Measurements from ENCODE around the gene SIT1.
"Not testable (repeated sequence)": the region's sequence is repeated elsewhere in the genome, so short reads cannot be mapped to it uniquely, and the experiment has no call there.

Gene SIT1

DNA sequence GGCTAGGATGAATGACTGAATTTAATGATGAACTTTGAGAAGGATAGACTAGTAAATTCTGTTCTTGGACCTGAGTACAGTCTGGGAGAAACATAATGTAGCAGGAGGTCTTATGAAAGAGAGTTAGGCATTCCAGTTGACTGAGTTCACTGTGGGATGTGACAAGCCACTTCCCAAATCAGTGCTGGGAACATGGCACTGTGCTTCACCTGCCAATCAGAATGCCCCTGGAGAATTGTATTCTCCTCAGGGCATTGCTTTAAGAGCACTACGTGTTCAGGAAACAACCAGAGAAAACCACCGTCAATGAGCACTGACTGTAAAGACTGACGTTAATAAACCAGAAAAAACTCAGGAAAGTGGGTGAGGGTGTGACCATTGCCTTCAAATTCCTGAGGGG, 8.6 kb upstream of the SIT1 start:
- no peak for DNase-seq

DNA sequence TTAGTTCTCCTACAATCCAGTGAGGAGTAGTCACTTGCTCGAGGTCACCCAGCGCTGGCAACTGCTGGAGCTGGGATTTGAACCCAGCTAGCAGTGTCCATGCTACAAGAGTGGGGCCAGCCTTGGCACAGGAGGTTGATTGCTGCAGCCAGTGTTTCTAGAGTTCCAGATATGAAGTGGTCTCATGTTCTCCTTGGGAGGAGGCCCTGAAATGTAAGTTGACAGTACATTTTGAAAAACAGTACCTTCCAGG, 8.2 kb upstream of the SIT1 start:
- DNase-seq: peak in 1 of 14 donors; percentile 57

DNA sequence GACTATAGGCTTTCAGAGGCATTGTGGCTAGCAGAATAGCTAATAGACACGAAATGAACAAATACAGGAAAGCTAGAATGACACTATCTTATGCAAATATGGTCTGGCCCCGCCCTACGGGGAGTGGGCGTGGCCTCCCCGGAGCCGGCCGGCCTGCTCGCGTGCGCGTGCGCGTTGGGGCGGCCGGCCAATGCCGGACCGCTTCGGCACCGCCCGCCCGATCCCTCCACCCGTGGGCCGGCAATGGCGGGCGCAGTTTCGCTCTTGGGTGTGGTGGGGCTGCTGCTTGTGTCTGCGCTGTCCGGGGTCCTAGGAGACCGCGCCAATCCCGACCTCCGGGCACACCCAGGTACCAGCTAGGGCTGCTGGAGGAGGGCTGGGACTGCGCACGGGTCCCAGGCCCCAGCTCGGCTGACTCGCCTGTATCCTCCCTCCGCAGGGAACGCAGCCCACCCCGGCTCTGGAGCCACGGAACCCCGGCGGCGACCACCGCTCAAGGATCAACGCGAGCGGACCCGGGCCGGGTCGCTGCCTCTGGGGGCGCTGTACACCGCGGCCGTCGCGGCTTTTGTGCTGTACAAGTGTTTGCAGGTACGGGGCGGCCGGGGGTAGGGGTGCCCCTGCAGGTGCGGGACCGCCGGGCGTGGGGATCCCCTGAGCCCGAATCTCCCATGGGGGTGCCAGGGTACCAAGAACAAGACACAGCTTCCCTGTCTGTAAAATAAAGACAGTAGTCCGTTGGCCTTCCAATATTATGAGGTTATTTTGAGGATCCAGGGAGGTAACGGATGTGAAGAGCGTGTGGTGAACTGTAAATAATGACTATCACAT, 7.6 kb upstream of the SIT1 start, which contains the start of gene CCDC107:
Gene CCDC107, plus strand, starts transcription at position 156 of the 831 bp plus-strand sequence. Its CDS starts 88 bp downstream, at position 244.
- DNase-seq: peak in 13 of 14 donors; percentile 31 to 96 (median 84)

DNA sequence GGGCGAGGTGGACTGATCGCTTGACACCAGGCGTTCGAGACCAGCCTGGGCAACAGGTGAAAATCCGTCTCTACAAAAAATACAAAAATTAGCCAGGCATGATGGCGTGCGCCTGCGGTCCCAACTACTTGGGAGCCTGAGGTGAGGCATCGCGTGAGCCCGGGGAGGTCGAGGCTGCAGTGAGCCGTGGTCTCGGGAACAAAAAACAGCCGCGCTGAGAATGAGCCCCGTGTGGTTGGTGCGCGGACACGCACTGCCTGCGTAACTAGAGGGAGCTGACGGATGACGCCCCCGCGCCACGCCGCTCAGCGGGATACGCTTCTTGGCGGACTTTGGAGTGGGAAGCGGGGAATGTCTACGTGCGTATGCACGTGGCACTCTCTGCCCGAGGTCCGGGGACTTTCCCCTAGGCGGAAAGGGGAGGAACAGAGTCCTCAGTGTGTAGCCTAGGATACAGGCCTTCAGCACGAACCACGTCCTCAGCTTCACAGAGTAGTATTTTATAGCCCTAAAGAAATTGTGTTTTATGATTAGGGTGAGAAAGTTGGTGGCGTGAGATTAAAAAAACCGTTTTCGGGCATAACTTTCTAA, 6.9 kb upstream of the SIT1 start, which contains the start of gene RMRP:
Gene RMRP, minus strand, starts transcription at position 474 of the 591 bp plus-strand sequence.
- DNase-seq: peak; percentile 40 to 99 (median 90)

DNA sequence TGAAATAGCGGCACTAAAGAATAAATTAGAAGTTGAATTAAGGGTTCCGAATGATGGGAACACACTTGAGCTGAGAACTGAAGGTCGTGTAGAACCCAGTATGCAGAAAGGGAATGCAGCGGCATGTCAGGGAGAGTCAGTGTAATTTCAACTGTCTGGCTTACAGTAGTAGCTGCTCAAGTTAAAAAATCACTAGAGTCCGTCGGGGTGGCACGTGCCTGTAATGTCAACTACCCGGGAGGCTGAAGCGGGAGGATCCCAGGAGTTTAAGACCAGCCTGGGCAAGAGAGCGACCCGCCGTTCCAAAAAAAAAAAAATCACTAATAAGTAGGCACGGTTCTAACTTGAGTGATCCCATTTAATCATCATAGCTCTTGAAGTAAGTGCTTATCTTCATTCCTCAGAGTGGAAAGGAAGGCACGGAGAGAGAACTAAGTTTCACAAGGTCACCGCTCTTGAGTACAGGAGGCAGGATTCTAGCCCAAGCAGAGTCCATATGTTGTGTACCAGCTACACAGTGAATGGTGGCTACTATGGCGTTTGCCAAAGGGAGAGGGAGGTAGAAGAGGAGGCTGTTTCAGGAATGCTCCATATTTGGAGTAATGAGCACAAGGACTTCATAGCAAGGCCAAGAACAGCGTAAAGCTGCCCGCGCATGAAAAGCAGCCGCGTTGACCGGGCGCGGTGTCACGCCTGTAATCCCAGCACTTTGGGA, 6.3 kb upstream of the SIT1 start:
- DNase-seq: no peak

DNA sequence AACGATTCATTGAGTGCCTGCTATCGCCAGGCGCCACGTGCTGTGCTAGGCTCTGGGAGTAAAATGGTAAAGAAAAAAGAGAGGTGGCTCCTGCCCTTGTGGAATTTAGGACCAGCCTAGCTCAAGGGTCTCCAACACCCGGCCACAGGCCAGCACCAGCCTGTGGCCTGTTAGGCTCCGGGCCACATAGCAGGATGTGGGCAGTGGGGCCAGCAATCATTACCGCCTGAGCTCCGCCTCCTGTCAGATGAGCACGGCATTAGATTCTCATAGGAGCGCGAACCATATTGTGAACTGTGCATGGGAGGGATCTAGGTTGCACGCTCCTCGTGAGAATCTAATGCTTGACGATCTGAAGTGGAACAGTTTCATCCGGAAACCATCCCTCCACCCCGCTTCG, 5.6 kb upstream of the SIT1 start:
- DNase-seq: no peak

DNA sequence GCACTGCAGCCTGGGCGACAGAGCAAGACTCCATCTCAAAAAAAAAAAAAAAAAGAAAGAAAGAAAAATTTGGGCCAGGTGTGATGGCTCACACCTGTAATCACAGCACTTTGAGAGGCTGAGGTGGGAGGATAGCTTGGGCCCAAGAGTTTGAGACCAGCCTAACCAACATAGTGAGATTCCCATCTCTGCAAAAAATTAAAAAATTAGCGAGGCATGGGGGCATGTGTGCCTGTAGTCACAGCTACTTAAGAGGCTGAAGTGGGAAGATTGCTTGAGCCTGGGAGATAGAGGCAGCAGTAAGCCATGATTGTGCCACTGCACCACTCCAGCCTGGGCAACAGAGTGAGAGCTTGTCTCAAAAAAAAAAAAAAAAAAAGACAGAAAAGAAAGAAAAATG, 2.9 kb upstream of the SIT1 start:
- DNase-seq: no peak

DNA sequence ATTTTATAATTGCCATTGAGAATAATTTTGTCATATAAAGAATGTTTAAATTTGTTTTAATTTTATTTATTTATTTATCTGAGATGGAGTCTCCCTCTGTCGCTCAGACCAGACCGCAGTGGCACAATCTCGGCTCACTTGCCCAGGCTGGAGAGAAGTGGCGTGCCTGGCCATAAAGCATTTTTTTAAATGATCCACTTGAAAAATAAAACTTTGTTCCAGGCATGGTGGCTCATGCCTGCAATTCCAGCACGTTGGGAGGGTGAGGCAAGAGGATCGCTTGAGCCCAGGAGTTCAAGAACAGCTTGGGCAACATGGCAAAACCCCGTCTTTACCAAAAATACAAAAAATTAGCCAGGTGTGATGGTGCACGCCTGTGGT, 2.1 kb upstream of the SIT1 start:
- DNase-seq: no peak

DNA sequence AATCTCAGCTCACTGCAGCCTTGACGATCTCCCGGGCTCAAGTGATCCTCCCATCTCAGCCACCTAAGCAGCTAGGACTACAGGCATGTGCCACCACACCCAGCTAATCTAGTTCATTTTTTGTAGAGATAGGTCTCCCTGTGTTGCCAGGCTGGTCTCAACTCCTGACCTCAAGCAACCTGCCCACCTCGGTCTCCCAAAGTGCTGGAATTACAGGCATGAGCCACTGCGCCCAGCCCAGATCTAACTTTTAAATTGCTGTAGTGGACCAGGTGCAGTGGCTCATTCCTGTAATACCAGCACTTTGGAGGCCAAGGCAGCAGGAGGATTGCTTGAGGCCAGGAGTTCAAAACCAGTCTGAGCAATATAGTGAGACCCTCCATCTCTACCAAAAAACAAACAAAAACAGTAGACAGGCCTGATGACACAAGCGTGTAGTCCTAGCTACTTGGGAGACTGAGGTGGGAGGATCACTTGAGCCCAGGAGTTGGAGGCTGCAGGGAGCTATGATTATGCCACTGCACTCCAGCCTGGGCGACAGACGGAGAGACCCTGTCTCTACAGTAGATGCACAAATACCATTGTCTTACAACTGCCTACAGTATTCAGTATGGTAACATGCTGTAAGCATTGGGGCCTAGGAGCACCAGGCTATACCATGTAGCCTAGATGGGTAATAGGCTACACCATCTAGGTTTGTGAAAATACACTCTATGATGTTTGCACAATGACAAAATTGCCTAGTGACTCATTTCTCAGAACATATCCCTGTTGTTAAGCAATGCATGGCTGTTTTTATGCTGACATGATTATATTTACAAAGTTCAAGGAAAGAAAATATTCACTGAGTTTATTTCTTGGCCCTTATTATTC, 1.5 kb upstream of the SIT1 start:
- no peak for DNase-seq

DNA sequence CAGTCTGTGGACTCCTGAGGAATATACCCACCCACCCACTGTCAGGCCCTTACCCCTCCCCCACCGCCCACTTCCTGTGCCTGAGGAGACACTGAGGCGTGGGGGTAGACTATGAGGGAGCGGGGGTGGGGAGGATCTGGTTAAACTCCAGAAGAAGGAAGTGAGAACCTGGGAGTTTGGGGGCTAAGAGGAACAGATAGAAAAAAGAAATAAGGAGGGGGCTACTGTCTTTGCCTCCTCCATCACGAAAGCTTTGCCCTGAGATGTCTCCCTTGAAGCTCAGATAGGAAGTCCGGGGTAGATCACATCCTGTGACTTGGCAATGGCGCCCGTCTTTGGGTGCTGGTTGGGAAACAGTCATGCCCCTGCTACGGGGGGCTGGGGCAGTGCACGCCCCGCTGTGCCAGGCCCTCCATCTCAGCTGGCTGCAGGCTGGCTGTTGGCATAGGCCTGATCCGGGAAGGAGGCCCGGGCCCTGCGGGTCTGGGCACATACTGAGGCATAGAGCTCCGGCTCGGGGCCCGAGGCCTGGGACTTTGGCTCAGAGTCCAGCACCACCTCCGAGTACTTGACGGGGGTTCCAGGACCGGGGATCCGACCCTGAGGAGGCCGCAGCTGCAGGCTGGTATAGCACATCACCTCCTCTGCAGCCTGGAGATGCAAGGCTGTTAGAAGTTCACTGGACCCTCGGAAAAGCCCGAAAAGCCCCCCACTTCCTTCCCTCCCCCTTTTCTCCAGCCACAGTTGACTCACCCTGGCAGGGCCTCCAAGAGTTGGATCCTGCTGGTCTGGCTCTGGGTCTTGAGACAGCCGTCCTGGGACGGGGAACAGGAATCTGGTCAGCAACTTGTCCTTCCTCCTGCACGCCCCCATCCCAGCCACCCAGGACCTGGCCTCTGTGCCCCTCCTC, 1.0 kb downstream of the SIT1 start:
- DNase-seq: peak in 3 of 14 donors; percentile 9 to 35 (median 21)

DNA sequence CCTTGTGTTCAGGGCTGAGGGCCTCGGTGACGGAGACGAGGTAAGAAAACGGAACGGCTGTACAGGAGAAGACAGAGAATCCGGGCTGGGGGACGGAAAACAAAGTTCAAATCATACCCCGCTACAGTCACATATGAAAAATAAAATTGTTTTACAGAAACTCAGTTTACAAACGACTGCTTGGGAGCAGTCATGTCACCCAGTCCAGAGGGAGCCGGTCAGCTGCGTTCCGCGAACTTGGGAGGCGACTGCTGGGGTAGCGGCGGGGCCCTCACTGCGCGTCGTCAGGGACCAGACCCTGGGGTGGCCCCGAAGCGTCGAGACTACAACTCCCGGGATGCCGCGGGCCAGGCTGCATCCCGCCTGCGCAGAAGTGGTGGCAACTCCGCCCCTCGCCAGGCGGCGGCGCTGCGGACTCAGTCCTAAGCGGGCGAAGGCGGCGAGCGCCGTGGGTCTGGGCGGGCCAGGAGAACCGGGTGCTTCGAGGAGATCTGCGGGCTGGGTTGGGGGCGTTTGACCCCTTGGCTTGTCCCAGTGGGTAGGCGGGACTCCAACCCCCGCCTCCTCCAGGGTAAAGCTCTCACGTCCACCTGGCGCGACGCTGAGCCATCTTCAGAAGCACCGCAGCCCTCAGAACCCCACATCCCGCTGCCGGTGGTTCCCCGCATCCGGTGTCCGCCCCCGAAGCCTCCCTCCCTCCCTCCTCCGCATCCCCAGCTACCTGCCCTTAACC, 4.0 kb downstream of the SIT1 start:
- peak; percentile 39 to 95 (median 82) for DNase-seq

DNA sequence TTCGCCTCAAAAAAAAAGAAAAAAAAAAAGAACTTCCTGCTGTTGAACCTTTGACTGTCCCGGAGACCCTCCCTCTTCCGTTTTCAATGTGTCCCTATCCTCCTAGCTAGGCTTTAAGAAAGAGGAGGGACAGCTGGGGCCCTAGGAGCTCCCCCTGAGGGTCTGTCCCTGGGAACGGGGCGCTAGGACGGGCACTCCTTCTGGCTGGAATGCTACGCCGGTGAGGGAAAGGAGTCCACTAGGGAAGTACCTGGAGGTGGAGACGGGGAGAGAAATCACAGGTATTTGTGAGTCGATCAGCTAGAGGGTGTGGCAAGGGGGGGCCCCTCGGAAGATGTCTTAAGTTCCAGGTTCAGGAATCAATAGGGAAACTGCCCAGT, 4.6 kb downstream of the SIT1 start:
- peak in 3 of 14 donors; percentile 14 to 58 (median 49) for DNase-seq

DNA sequence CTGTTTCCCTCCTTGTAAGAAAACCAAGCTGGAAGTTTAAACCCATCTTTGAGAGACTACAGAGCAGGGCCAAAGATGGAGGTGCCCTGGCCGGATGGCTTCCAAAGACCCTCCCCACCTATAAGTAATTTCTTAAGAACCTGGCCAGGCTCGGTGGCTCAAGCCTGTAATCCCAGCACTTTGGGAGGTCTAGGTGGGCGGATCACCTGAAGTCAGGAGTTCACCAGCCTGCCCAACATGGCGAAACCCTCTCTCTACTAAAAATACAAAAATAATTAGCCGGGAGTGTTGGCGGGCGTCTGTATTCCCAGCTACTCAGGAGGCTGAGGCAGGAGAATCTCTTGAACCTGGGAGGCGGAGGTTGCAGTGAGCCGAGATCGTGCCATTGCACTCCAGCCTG, 5.0 kb downstream of the SIT1 start:
- not testable (repeated sequence) for DNase-seq

DNA sequence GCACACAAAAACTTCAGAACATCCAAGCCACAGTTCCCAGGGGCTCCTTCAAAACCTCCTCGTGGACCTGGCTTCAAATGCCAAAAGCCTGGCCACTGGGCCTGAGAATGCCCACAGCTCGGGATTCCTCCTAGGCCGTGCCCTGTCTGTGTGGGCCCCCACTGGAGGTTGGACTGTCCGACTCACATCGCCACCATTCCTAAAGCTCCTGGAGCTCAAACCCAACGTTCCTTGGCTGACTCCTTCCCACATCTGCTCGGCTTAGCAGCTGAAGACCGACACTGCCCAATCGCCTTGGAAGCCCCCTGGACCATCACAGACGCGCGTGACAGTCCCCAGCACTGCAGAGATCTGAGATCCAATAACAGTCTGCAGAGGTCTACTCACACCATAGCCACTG, 7.7 kb downstream of the SIT1 start:
- DNase-seq: no peak

DNA sequence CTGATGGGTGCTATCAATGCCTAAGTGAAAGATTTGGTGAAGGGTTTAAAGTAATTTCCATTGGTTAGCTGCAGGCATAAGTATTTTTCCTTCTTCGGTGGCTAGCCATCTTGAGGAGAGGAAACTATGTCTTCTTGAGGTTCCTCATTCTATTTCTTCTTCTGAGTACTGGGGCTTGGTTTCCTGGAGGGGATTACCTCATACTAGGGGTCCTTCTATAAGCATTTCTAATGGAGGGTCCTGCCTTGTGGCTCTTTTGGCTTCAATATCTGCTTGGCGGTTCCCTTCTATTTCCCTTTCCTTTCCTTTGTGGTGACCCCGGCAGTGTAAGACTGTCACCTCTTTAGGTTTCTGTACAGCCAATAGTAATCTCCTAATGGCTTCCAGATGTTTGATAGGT, 9.3 kb downstream of the SIT1 start:
- DNase-seq: not testable (repeated sequence)

DNA sequence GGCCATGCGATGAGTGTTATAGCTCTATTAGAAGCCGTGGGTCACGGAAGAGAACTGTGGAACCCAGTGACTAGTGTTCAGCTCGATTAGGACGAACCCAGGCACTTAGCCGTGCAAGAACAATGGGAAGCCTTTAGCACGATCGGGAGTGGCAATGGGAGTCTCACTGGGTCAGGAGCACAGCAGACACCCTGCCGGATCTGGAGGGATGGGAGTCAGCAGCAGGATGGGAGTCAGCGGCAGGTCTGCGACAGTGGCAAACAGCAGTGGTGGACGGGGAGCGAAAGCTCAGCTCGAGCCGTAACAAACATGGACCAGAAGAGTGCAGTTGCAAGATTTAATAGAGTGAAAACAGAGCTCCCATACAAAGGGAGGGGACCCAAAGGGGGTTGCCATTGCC, 10.3 kb downstream of the SIT1 start:
- not testable (repeated sequence) for DNase-seq

DNA sequence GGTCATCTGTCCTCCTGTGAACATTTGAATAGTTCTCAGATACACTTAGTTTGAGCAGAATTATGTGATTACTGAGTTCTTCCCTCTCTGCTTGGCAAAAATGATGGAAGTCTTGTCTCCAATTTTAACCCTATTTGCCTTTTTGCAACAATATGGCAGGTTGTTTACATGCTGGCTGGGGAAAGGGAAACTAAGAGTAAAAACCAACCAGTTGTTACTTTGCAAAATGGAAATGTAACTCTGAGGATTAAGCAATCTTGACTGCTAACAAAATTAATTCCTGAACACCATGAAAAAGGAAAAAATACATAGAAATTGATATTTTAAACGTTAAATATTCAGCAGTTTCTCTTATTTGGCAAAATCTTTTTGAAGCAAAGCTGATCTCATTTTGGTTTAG, 11.1 kb downstream of the SIT1 start:
- no peak for DNase-seq

DNA sequence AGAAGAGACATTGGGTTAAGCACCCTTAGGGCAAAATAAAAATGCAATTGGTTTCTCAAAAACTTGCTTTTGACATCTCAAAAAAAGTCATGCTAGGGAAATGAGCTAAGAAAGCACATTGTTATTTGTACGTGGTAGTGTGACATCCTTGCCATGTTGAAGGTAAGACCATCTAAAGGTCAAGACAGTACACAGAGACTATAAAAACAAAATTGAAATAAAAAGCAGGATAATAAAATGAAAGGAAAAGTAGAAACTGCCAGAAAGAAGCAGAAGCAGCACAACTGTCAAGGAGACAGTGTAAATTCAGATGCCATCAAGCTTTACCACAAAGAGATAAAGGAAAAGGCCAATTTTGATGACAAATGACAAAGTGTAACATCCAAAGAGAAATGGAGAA, 11.5 kb downstream of the SIT1 start:
- not testable (repeated sequence) for DNase-seq

DNA sequence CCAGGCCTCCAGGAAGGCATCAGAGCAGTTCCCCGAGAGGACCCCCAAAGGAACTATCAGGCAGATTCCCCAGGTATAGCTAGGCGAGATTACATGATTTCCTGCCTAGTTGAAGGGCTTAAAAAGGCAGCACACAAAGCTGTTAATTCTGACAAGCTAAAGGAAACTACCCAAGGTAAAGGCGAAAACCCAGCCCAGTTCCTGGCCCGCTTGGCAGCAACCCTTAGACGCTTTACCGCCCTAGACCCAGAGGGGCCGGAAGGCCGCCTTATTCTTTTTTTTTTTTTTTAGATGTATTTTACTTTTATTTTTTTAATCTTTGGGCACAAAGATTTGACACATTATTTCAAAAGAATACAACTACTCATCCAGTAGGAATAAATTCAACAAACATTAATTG, 12.0 kb downstream of the SIT1 start:
- DNase-seq: not testable (repeated sequence)

DNA sequence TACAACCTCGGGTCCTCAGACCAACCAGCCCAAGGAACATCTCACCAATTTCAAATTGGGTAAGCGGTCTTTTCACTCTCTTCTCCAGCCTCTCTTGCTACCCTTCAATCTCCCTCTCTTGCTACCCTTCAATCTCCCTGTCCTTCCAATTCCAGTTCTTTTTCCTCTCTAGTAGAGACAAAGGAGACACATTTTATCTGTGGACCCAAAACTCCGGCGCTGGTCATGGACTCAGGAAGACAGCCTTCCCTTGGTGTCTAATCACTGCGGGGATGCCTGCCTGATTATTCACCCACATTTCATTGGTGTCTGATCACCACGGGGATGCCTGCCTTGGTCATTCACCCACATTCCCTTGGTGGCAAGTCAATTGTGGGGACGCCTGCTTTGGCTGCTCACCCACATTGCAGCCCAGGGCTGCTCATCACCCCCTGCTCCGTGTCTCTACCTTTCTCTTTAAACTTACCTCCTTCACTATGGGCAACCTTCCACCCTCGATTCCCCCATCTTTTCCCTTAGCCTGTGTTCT, 13.2 kb downstream of the SIT1 start:
- DNase-seq: not testable (repeated sequence)

DNA sequence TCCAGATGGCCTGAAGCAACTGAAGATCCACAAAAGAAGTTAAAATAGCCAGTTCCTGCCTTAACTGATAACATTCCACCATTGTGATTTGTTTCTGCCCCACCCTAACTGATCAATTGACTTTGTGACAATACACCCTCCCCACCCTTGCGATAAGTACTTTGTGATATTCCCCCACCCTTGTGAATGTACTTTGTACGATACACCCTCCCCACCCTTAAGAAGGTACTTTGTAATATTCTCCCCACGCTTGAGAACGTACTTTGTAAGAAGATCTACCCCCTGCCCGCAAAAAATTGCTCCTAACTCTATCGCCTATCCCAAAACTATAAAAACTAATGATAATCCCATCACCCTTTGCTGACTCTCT, 13.9 kb downstream of the SIT1 start:
- DNase-seq: not testable (repeated sequence)
